H9 (cell line): ENCODE measurements around the gene MYOM1. TPM values are rescaled to one million over a fixed set of nuclear protein-coding genes. Genes with fewer than 3 reads are reported as not detected.

Experiments
- DNase-seq: peaks from one replicate; pipeline ENCODE4 v3.0.0-alpha.2; 2017
- H2AFZ ChIP-seq: one replicate; pipeline ENCODE4 v1.6.1; 2013; ENCODE audit warnings: mild to moderate bottlenecking, low read length, control low read depth, moderate library complexity
- H2AK5ac ChIP-seq: 2 replicates; pipeline ENCODE4 v1.6.1; 2013; ENCODE audit warnings: low read length, control low read depth, mixed read lengths; ENCODE audit not compliant: insufficient read length
- H2BK120ac ChIP-seq: one replicate; pipeline ENCODE4 v1.6.1; 2013; ENCODE audit warnings: low read depth, mild to moderate bottlenecking, low read length, control low read depth, inconsistent platforms; ENCODE audit not compliant: poor library complexity, severe bottlenecking
- H2BK12ac ChIP-seq: 2 replicates; pipeline ENCODE4 v1.6.1; 2013; ENCODE audit warnings: low read length, control low read depth, mixed read lengths, low read depth; ENCODE audit not compliant: insufficient read length
- H2BK15ac ChIP-seq: 2 replicates; pipeline ENCODE4 v1.6.1; 2013; ENCODE audit warnings: low read depth, low read length, control low read depth
- H2BK20ac ChIP-seq: one replicate; pipeline ENCODE4 v1.6.1; 2013; ENCODE audit warnings: low read depth, mild to moderate bottlenecking, low read length, control low read depth, inconsistent platforms; ENCODE audit not compliant: poor library complexity, severe bottlenecking
- H2BK5ac ChIP-seq: 2 replicates; pipeline ENCODE4 v1.6.1; 2013; ENCODE audit warnings: low read length, control low read depth, mixed read lengths; ENCODE audit not compliant: insufficient read length
- H3K14ac ChIP-seq: 2 replicates; pipeline ENCODE4 v1.6.1; 2013; ENCODE audit warnings: low read length, control low read depth; ENCODE audit not compliant: insufficient read depth
- H3K18ac ChIP-seq: 2 replicates; pipeline ENCODE4 v1.6.1; 2013; ENCODE audit warnings: low read depth, mild to moderate bottlenecking, mixed read lengths, low read length, control low read depth; ENCODE audit not compliant: insufficient read length
- H3K23ac ChIP-seq: 2 replicates; pipeline ENCODE4 v1.6.1; 2013; ENCODE audit warnings: low read length, control low read depth, mixed read lengths, low read depth; ENCODE audit not compliant: insufficient read length
- H3K23me2 ChIP-seq: 2 replicates; pipeline ENCODE4 v1.6.1; 2013; ENCODE audit warnings: low read depth, mild to moderate bottlenecking, mixed read lengths, low read length, control low read depth; ENCODE audit not compliant: insufficient read length, poor library complexity, severe bottlenecking
- H3K27ac ChIP-seq: 2 replicates; pipeline ENCODE4 v1.5.1; 2013; ENCODE audit warnings: low read length, control low read depth, mixed read lengths, low read depth; ENCODE audit not compliant: insufficient read length
- H3K27me3 ChIP-seq: 2 replicates; pipeline ENCODE4 v1.6.1; 2013; ENCODE audit warnings: low read length, control low read depth, inconsistent platforms; ENCODE audit not compliant: insufficient read depth
- H3K4ac ChIP-seq: 2 replicates; pipeline ENCODE4 v1.6.1; 2013; ENCODE audit warnings: low read depth, mild to moderate bottlenecking, control low read depth, inconsistent platforms, low read length, moderate library complexity
- H3K4me1 ChIP-seq: 2 replicates; pipeline ENCODE4 v1.6.1; 2013; ENCODE audit warnings: low read length, control low read depth, inconsistent platforms; ENCODE audit not compliant: insufficient read depth
- H3K4me2 ChIP-seq: 2 replicates; pipeline ENCODE4 v1.6.1; 2013; ENCODE audit warnings: low read length, control low read depth, mixed read lengths; ENCODE audit not compliant: insufficient read length, insufficient read depth
- H3K56ac ChIP-seq: 2 replicates; pipeline ENCODE4 v1.6.1; 2013; ENCODE audit warnings: low read depth, mild to moderate bottlenecking, mixed read lengths, low read length, control low read depth; ENCODE audit not compliant: insufficient read length
- H3K79me1 ChIP-seq: 2 replicates; pipeline ENCODE4 v1.6.1; 2013; ENCODE audit warnings: low read depth, mild to moderate bottlenecking, moderate library complexity, low read length, control low read depth, inconsistent platforms; ENCODE audit not compliant: insufficient read depth, poor library complexity, severe bottlenecking
- H3K79me2 ChIP-seq: 2 replicates; pipeline ENCODE4 v1.6.1; 2013; ENCODE audit warnings: low read length, control low read depth, inconsistent platforms; ENCODE audit not compliant: insufficient read depth
- H3K9ac ChIP-seq: 2 replicates; pipeline ENCODE4 v1.6.1; 2013; ENCODE audit warnings: low read length, control low read depth, mixed read lengths; ENCODE audit not compliant: insufficient read length; ENCODE audit errors: extremely low read depth
- H3K9me3 ChIP-seq: one replicate; pipeline ENCODE4 v1.6.1; 2013; ENCODE audit warnings: low read depth, low read length, inconsistent platforms; ENCODE audit not compliant: control insufficient read depth
- H3T11ph ChIP-seq: one replicate; pipeline ENCODE4 v1.6.1; 2013; ENCODE audit warnings: mild to moderate bottlenecking, low read length, control low read depth, inconsistent platforms
- H4K20me1 ChIP-seq: one replicate; pipeline ENCODE4 v1.6.1; 2013; ENCODE audit not compliant: control insufficient read depth, insufficient read length, insufficient read depth
- H4K5ac ChIP-seq: 2 replicates; pipeline ENCODE4 v1.6.1; 2013; ENCODE audit warnings: low read depth, mild to moderate bottlenecking, mixed read lengths, low read length, control low read depth; ENCODE audit not compliant: insufficient read length
- H4K8ac ChIP-seq: replicated peaks from 2 replicates; pipeline ENCODE4 v1.6.1; 2013; ENCODE audit warnings: low read length, control low read depth, mixed read lengths, low read depth; ENCODE audit not compliant: insufficient read length
- H4K91ac ChIP-seq: 2 replicates; pipeline ENCODE4 v1.6.1; 2013; ENCODE audit warnings: low read depth, mild to moderate bottlenecking, moderate library complexity, mixed read lengths, low read length, control low read depth; ENCODE audit not compliant: insufficient read length
- H3K27ac Mint-ChIP-seq, 3 experiments: 2 replicates in 2 of 3; 3 replicates in 1 of 3; pipeline ENCODE4 v1.8.0; 2020 to 2021; ENCODE audit warnings: mixed read lengths in 3 of 3, mild to moderate bottlenecking in 1 of 3, moderate library complexity in 1 of 3
- H3K27me3 Mint-ChIP-seq: 2 replicates; pipeline ENCODE4 v1.8.0; 2021; ENCODE audit warnings: low read depth, mild to moderate bottlenecking, moderate library complexity, mixed read lengths
- H3K36me3 Mint-ChIP-seq, 3 experiments: 2 replicates in 2 of 3; 3 replicates in 1 of 3; pipeline ENCODE4 v1.8.0; 2020 to 2021; ENCODE audit warnings: low read depth in 3 of 3, mixed read lengths in 3 of 3; ENCODE audit not compliant: insufficient read depth in 1 of 3
- H3K4me1 Mint-ChIP-seq, 2 experiments: 2 replicates each; pipeline ENCODE4 v1.8.0; 2020; ENCODE audit warnings: mixed read lengths in 2 of 2
- H3K4me3 Mint-ChIP-seq, 2 experiments: 2 replicates in 1 of 2; 3 replicates in 1 of 2; pipeline ENCODE4 v1.8.0; 2020 to 2021; ENCODE audit warnings: mild to moderate bottlenecking in 2 of 2, mixed read lengths in 2 of 2, moderate library complexity in 1 of 2
- H3K9me3 Mint-ChIP-seq, 2 experiments: 2 replicates in 1 of 2; 3 replicates in 1 of 2; pipeline ENCODE4 v1.8.0; 2020; ENCODE audit warnings: mild to moderate bottlenecking in 2 of 2, mixed read lengths in 2 of 2, moderate library complexity in 1 of 2
- CTCF ChIP-seq: fragments of 200-600 bp; sonication (generic); conservative IDR thresholded peaks from 3 replicates; pipeline ENCODE4 v1.8.0; 2021; ENCODE audit warnings: antibody characterized with exemption, mild to moderate bottlenecking
- WGBS: extraction: QIAGEN DNeasy Blood & Tissue Kit; methylation state at CpG from one replicate; pipeline ENCODE4 v1.1.7; 2013; ENCODE audit warnings: missing lambda C conversion rate, low lambda C conversion rate, mixed read lengths; ENCODE audit not compliant: insufficient read length; ENCODE audit errors: extremely low coverage; 5-methylcytosine and 5-hydroxymethylcytosine counted together
- total RNA-seq: library from RNA; stranded (reverse); gene quantifications from 2 replicates; pipeline ENCODE4 v1.2.1, GENCODE V29; 2021

Gene MYOM1
- total RNA-seq, 1 experiment from 2014 or later, result 0.17 TPM

- Mint-ChIP-seq H3K9me3 (peaks cover 8 to 11% of the 10 kb centered on the region in 2 experiments; a peak in 4 of 5 replicates), H3K4me3 (no peak overlapping the region), H3K36me3 (peaks cover 0 to 14% (median 3%) of the 10 kb centered on the region in 3 experiments; a peak in 5 of 7 replicates), H3K4me1 (peaks cover 18 to 22% of the 10 kb centered on the region in 2 experiments), H3K27ac (no peak overlapping the region), H3K27me3 (no peaks in the 10 kb centered on the region)
- Histone ChIP-seq H2BK15ac (no peak overlapping the region), H3K27ac (no peak overlapping the region), H3K56ac (no peak overlapping the region), H3K23me2 (no peaks in the 10 kb centered on the region), H2BK12ac (no peak overlapping the region), H4K8ac (no peak overlapping the region), H3K4ac (no peak overlapping the region), H2BK120ac (no peak overlapping the region), H3K4me2 (no peak overlapping the region), H4K20me1 (no peaks in the 10 kb centered on the region), H3K14ac (no peak overlapping the region), H4K5ac (no peak overlapping the region), H3T11ph (no peak overlapping the region), H2AFZ (no peak overlapping the region), H4K91ac (no peak overlapping the region), H3K27me3 (no peaks in the 10 kb centered on the region), H3K9ac (no peak overlapping the region), H3K79me2 (no peaks in the 10 kb centered on the region), H2BK20ac (no peak overlapping the region), H3K9me3 (no peaks in the 10 kb centered on the region), H2AK5ac (no peak overlapping the region), H3K23ac (no peak overlapping the region), H2BK5ac (no peak overlapping the region), H3K79me1 (no peaks in the 10 kb centered on the region), H3K4me1 (no peaks in the 10 kb centered on the region; the same call in 1 of the 2 replicates), H3K18ac (no peak overlapping the region)
- no peak for TF ChIP-seq CTCF
- WGBS, result no CpG with 5 or more reads among the region's 2 CpGs
- DNase-seq, result no peak
Observed at GRCh38 chr18:3052411-3052758, 167.4 kb downstream of the MYOM1 start.
